Lower lobe of right lung (tissue), 2 donors: ENCODE results near the gene ANKRD11. TPM values are rescaled to one million over a fixed set of nuclear protein-coding genes. Genes with fewer than 3 reads are reported as not detected.

Source experiments
- ATAC-seq, 2 donors: fragments of 200-7000 bp; cut with Tn5 transposase; one replicate each; pipeline ENCODE4 v1.9.1; 2020 to 2022; ENCODE audit warnings: mild to moderate bottlenecking in 2 of 2, moderate library complexity in 2 of 2
- DNase-seq: peaks from one replicate; pipeline ENCODE4 v3.0.0-alpha.2; 2020
- H3K27ac ChIP-seq: fragments of 200-600 bp; one replicate; pipeline ENCODE4 v1.8.0; 2022
- H3K27me3 ChIP-seq: fragments of 200-600 bp; one replicate; pipeline ENCODE4 v1.8.0; 2022; ENCODE audit warnings: low read depth
- H3K36me3 ChIP-seq: fragments of 200-600 bp; one replicate; pipeline ENCODE4 v1.8.0; 2022; ENCODE audit warnings: mild to moderate bottlenecking
- H3K4me1 ChIP-seq: fragments of 200-600 bp; one replicate; pipeline ENCODE4 v1.8.0; 2022
- H3K4me3 ChIP-seq: fragments of 200-600 bp; one replicate; pipeline ENCODE4 v1.8.0; 2022; ENCODE audit warnings: mild to moderate bottlenecking
- H3K9me3 ChIP-seq: fragments of 200-600 bp; one replicate; pipeline ENCODE4 v1.8.0; 2022
- CTCF ChIP-seq: fragments of 200-600 bp; IDR thresholded peaks from one replicate; pipeline ENCODE4 v1.8.0; 2022; ENCODE audit warnings: antibody characterized with exemption, mild to moderate bottlenecking
- intact Hi-C: fragments of 100-400 bp; cut with DNase I; formaldehyde crosslinking; loops from one replicate; pipeline ENCODE4 v1.11.0; 2022
- total RNA-seq: library from RNA; stranded (reverse); fragmentation: NEBNext Ultra II Directional; extraction: Animal tissue kit (Norgen Biotek cat#: 25700); gene quantifications from one replicate; pipeline ENCODE4 v1.2.1, GENCODE V29; 2021
- donor health status: DM: no; HTN: yes; CAD: no; lungs with severe emphysema.

Gene ANKRD11
- total RNA-seq, 1 donor from 2014 or later: 127 TPM

- no peak overlapping the region for H3K4me3 ChIP-seq
- intact Hi-C loops: no loop called here
- H3K27ac ChIP-seq: no peak overlapping the region
- DNase-seq: no peak
- H3K27me3 ChIP-seq: no peaks in the 10 kb centered on the region
- no peak for ATAC-seq
- H3K36me3 ChIP-seq: peaks cover 6% of the 10 kb centered on the region
- H3K9me3 ChIP-seq: no peaks in the 10 kb centered on the region
- H3K4me1 ChIP-seq: peaks cover 52% of the 10 kb centered on the region
- TF ChIP-seq CTCF: no peak
These were observed 138.7 kb downstream of the ANKRD11 start for GRCh38 chr16:89351645-89352044.

- Histone ChIP-seq H3K4me3 (no peak overlapping the region), H3K27me3 (no peaks in the 10 kb centered on the region), H3K9me3 (no peaks in the 10 kb centered on the region), H3K4me1 (peaks cover 51% of the 10 kb centered on the region), H3K27ac (no peak overlapping the region), H3K36me3 (peaks cover 4% of the 10 kb centered on the region)
- DNase-seq (peak; percentile 34), ATAC-seq (no peak)
- TF ChIP-seq CTCF: no peak
- intact Hi-C loops: no loop called here
These were observed 139.5 kb downstream of the ANKRD11 start for GRCh38 chr16:89350701-89351380.

- Histone ChIP-seq H3K4me3 (no peak overlapping the region), H3K27me3 (no peaks in the 10 kb centered on the region), H3K9me3 (no peaks in the 10 kb centered on the region), H3K27ac (no peak overlapping the region), H3K4me1 (peaks cover 51% of the 10 kb centered on the region), H3K36me3 (no peaks in the 10 kb centered on the region)
- DNase-seq (no peak), ATAC-seq (no peak)
- intact Hi-C loops: no loop called here
- no peak for TF ChIP-seq CTCF
These were observed 140.3 kb downstream of the ANKRD11 start for GRCh38 chr16:89349947-89350633.

- ATAC-seq: no peak
- Histone ChIP-seq H3K27me3 (no peaks in the 10 kb centered on the region), H3K36me3 (no peaks in the 10 kb centered on the region), H3K27ac (no peak overlapping the region), H3K4me1 (peaks cover 50% of the 10 kb centered on the region), H3K4me3 (no peak overlapping the region), H3K9me3 (no peaks in the 10 kb centered on the region)
- no peak for DNase-seq
- intact Hi-C loops: no loop called here
- TF ChIP-seq CTCF: no peak
These were observed 142.6 kb downstream of the ANKRD11 start for GRCh38 chr16:89347807-89348206.

GRCh38 chr16:89346869-89347268 lies 143.5 kb downstream of the ANKRD11 start:
- ATAC-seq (peak; percentile 39 to 46), DNase-seq (peak; percentile 57)
- H3K27me3 ChIP-seq: no peaks in the 10 kb centered on the region
- TF ChIP-seq CTCF: no peak
- H3K9me3 ChIP-seq: no peaks in the 10 kb centered on the region
- H3K27ac ChIP-seq: no peak overlapping the region
- H3K4me3 ChIP-seq: no peak overlapping the region
- H3K4me1 ChIP-seq: peaks cover 41% of the 10 kb centered on the region
- intact Hi-C loops: no loop called here
- H3K36me3 ChIP-seq: no peaks in the 10 kb centered on the region
